PC-9 (cell line): ENCODE data around the gene NUBPL.

Source experiments
- EZH2 ChIP-seq: fragments of 200-600 bp; sonication (generic); IDR thresholded peaks from 2 replicates; pipeline ENCODE4 v1.8.0; 2017; ENCODE audit warnings: antibody characterized with exemption, low read depth
- TF ChIP-seq, protein P1 (sequence below): fragments of 200-600 bp; sonication (generic); conservative IDR thresholded peaks from 2 replicates; pipeline ENCODE4 v1.6.1; 2017; ENCODE audit warnings: mixed run types, antibody characterized with exemption, mild to moderate bottlenecking, moderate library complexity

DNA sequence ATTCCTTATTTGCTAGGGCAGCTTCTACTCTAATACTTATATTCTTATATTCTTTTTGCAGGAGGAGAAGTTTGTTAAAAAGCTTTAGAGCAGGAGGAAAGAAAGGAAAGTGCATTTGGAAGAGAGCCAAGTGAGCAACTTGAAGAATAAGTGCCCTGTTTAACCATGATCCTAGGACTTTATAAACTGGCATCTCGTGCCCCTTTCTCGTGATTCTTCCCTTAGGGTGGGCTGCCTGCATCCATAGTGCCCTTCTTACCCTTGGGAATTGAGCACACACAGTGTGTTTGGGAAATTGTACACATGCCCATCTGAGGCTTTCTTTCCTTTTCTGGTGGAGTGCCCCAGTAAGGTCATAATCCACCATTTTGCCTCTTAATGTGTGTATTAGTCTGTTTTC is 141.9 kb downstream of the NUBPL start:
- TF ChIP-seq, protein P1, sequence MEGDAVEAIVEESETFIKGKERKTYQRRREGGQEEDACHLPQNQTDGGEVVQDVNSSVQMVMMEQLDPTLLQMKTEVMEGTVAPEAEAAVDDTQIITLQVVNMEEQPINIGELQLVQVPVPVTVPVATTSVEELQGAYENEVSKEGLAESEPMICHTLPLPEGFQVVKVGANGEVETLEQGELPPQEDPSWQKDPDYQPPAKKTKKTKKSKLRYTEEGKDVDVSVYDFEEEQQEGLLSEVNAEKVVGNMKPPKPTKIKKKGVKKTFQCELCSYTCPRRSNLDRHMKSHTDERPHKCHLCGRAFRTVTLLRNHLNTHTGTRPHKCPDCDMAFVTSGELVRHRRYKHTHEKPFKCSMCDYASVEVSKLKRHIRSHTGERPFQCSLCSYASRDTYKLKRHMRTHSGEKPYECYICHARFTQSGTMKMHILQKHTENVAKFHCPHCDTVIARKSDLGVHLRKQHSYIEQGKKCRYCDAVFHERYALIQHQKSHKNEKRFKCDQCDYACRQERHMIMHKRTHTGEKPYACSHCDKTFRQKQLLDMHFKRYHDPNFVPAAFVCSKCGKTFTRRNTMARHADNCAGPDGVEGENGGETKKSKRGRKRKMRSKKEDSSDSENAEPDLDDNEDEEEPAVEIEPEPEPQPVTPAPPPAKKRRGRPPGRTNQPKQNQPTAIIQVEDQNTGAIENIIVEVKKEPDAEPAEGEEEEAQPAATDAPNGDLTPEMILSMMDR, result no peak
- no peak for TF ChIP-seq EZH2
